ENCODE measurements around the gene FUCA1. TPM values are rescaled to one million over a fixed set of nuclear protein-coding genes. Genes with fewer than 3 reads are reported as not detected.
"Not testable (repeated sequence)": the region's sequence is repeated elsewhere in the genome, so short reads cannot be mapped to it uniquely, and the experiment has no call there.

FUCA1 gene
- total RNA-seq, 1 donor, result 7.8 TPM

- no peak for DNase-seq (ENCODE audit: low read depth)
- TF ChIP-seq, protein P1, sequence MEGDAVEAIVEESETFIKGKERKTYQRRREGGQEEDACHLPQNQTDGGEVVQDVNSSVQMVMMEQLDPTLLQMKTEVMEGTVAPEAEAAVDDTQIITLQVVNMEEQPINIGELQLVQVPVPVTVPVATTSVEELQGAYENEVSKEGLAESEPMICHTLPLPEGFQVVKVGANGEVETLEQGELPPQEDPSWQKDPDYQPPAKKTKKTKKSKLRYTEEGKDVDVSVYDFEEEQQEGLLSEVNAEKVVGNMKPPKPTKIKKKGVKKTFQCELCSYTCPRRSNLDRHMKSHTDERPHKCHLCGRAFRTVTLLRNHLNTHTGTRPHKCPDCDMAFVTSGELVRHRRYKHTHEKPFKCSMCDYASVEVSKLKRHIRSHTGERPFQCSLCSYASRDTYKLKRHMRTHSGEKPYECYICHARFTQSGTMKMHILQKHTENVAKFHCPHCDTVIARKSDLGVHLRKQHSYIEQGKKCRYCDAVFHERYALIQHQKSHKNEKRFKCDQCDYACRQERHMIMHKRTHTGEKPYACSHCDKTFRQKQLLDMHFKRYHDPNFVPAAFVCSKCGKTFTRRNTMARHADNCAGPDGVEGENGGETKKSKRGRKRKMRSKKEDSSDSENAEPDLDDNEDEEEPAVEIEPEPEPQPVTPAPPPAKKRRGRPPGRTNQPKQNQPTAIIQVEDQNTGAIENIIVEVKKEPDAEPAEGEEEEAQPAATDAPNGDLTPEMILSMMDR (IDR thresholded peaks at IDR 0.05; ENCODE audit: insufficient read depth, low read depth, low read length), result no peak
- no peak overlapping the region for H3K4me3 ChIP-seq (ENCODE audit: low read depth, low read length)
Observed at GRCh38 chr1:23803674-23804073, 64.4 kb downstream of the FUCA1 start.

- not testable (repeated sequence) for DNase-seq (ENCODE audit: low read depth); H3K4me3 ChIP-seq (ENCODE audit: low read depth, low read length)
Observed at GRCh38 chr1:23802809-23803342, 65.2 kb downstream of the FUCA1 start.

- H3K4me3 ChIP-seq (ENCODE audit: low read depth, low read length), result no peak overlapping the region
- TF ChIP-seq, protein P1 (IDR thresholded peaks at IDR 0.05; ENCODE audit: insufficient read depth, low read depth, low read length), result no peak
- DNase-seq (ENCODE audit: low read depth), result no peak
Observed at GRCh38 chr1:23801876-23802275, 66.2 kb downstream of the FUCA1 start.

DNA sequence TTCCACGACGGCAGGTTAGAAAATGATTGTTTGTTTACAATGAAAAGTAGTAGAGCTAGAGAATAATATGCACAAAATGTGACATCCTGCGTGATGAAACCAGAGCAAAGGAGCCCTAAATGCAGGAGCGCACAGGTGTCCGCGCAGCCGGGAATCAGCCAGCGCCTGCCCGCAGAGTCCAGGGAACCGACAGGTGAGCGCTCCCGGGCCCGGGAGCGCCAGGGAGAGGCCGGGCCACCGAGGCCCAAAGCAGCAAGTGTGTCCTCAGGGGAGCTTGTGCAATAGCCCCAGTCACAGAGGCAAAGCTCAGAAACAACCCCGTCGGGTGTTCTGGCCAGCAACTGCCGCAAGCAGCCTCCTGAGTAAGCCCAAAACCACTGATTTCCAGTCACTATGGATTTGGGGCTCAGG is 66.7 kb downstream of the FUCA1 start:
- DNase-seq (ENCODE audit: low read depth), result no peak
- TF ChIP-seq, protein P1 (IDR thresholded peaks at IDR 0.05; ENCODE audit: insufficient read depth, low read depth, low read length), result no peak

GRCh38 chr1:23800400-23801337 is 67.4 kb downstream of the FUCA1 start, which contains the start of gene GALE:
GALE (minus strand) TSS chr1:23800754; CDS start chr1:23799007, 1,747 bp downstream.
- TF ChIP-seq, protein P1 (IDR thresholded peaks at IDR 0.05; ENCODE audit: insufficient read depth, low read depth, low read length), result no peak
- peak; percentile 95 for DNase-seq (ENCODE audit: low read depth)
- peak within 1 kb of the TSS; percentile 90 for H3K4me3 ChIP-seq (ENCODE audit: low read depth, low read length)

More for the DNA sequence above, 66.7 kb downstream of the FUCA1 start:
- peak overlapping the region; percentile 90 for H3K4me3 ChIP-seq (ENCODE audit: low read depth, low read length)

DNA sequence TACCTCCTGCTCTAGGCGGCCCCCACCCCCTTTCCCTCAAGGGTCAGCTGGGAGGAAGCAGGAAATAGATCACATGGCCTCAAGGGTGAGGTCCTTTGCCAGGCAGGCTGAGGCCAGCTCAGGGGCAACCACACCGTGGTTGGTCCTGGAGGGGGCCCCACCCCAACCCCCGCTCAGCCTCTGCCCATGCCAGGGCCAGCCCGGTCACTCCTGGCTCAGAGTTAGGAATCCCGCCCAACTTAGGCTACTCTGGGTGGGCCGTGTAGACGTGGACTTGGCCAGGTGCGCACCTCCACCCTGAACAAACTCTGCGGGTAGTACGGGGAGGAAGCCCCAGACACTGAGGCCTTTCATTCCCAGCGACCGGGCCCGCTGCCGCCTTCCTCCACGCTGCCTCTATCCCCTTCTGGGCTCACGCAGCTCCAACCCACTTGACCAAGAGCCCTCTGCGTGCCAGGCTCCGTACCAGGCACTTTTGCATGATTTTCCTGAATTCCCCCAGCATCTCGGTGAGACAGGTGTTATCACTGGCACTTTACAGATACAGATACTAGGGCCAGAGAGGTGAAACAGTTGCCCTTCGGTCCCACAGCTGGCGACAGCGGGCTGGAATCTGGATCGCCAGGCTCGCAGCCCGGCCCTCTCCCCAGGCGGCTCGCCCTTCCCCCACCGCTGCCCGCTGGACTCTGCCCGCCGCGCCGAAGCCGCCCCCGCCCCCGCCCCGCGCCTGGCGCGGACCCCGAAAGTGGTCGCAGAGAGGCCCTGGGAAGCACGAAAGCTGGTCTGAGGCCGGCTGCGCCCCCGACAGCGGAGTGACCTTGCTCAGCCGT is 68.3 kb downstream of the FUCA1 start:
- TF ChIP-seq, protein P1 (IDR thresholded peaks at IDR 0.05; ENCODE audit: insufficient read depth, low read depth, low read length), result no peak
- DNase-seq (ENCODE audit: low read depth), result peak; percentile 79

DNA sequence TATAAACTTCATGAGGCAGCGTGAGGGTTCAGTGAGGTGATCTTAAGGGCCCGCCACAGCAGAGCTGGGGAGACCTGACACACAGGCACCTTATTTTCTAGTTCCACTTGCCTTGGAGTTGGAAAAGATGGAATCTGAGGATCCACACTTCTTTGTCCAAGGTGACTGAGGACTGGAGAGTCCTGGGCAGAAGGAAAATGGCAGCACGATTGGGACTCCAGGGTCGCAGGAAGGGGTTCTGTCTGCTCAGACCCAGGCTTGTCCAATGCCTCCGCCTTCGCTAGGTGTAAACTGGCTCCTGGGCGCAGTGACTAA is 68.9 kb downstream of the FUCA1 start:
- no peak for DNase-seq (ENCODE audit: low read depth)
- TF ChIP-seq, protein P1 (IDR thresholded peaks at IDR 0.05; ENCODE audit: insufficient read depth, low read depth, low read length), result no peak
- peak overlapping the region; percentile 90 for H3K4me3 ChIP-seq (ENCODE audit: low read depth, low read length)

More for the DNA sequence above, 68.3 kb downstream of the FUCA1 start:
- peak overlapping the region; percentile 90 for H3K4me3 ChIP-seq (ENCODE audit: low read depth, low read length)
